HG02973 (cell line): ENCODE results near the gene CCDC121.
A peak's percentile ranks its signal among the peaks of the same experiment; 100 is the strongest.

Experiments used
- ATAC-seq: cut with Tn5 transposase; IDR thresholded peaks from one replicate; pipeline ENCODE4 v1.9.1; 2021; ENCODE audit warnings: moderate library complexity; ENCODE audit not compliant: unreplicated experiment

CCDC121 gene, protein sequence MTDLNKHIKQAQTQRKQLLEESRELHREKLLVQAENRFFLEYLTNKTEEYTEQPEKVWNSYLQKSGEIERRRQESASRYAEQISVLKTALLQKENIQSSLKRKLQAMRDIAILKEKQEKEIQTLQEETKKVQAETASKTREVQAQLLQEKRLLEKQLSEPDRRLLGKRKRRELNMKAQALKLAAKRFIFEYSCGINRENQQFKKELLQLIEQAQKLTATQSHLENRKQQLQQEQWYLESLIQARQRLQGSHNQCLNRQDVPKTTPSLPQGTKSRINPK

DNA sequence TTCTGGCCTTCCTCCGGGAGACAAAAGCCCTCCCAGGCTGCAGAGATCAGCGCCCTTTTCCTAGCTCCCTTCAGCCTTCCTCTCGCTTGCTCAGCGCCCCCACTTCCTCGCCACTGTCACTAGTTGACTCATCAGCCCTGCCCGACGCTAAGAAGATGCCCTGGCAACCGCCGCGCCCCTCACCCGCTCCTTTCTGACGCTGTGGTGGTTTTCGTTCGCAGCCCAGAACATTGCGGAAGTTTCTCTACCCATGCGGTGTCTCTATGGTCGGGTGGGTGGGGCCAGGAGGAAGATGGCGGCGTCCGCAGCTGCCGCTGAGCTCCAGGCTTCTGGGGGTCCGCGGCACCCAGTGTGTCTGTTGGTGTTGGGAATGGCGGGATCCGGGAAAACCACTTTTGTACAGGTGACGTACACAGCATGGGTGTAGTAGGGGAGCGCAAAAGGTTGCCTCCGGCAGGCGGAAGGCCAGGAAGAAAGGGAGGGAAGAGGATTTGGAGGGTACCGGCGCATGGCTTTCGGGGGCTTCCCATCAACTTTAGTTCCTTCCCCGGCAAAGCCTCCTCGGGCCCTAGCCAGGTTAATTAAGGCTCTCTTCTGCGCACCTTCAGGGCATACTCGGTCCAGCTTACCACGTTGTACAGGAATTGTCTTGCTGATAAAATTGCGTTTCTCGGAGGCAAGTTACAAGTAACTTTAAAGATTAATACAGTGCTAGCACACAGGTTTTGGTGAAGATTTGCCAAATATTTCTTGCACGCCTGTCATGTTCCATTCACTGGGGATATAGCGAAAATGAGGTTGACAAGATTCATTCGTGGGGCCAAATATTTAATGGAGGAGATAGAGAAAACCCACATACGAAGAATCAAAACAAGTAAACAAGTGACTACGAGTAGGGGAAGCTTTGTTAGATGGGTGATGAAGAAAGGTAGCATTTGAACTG lies at the start of gene CCDC121, which contains the start of gene GPN1:
TSS of gene CCDC121 (minus strand) at position 246 of the 943 bp plus-strand sequence. CDS start 1,213 bp downstream, outside the sequence.
TSS of gene GPN1 (plus strand) at position 284 of the 943 bp plus-strand sequence. CDS start at position 293, 9 bp downstream.
- ATAC-seq: peak; percentile 95

DNA sequence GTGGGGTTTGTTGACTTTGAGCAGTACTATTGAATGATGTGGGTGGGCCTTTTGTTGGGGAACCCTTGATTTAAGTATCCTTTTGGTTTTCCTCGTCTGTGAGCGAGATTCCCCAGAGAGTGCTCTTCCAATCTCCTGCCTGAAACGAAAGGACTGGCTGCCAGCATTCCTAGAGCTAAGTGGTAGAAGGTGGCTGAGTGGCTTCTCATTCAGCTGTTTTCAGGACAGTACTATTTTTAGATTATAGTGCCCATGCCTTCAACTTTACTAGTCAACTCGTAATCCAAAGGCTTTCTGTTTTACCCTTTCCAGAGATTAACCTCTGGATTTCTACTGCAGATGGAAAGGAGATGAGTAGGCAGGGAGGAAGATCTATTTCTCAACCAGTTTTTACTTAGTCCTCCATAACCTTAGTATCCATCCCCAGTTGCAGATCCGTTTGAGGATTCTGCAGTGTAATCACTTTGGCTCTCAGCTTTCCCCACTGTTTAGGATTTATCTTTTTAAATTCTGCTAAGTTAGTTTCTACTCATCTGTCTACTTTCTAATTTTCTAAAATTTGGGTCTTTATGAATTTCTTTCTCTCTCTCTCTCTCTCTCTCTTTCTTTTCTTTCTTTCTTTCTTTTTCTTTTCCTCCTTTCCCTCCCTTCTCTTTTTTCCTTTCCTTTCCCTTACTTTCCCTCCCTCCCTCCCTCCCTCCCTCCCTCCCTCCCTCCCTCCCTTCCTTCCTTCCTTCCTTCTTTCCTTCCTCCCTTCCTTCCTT lies 44.1 kb upstream of the CCDC121 start:
- no peak for ATAC-seq

DNA sequence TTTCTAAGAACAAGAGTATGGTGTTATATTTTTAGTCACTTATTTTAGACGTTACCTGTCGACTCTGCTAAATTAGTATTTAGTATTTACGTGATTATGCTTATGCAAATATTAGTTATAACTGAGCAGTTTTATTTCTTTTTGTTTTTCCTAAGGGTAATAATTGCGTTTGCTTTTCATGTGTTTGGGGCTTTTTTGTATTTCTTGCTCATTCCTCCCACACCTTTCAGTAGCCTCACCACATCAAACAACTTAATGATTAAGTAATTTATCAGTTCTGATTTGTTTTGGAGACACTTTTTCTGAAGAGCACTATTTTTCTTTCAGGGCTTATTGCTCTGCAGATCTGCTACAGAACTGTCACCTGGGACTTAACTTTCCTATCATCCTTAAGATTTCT lies 42.4 kb upstream of the CCDC121 start:
- ATAC-seq: no peak

DNA sequence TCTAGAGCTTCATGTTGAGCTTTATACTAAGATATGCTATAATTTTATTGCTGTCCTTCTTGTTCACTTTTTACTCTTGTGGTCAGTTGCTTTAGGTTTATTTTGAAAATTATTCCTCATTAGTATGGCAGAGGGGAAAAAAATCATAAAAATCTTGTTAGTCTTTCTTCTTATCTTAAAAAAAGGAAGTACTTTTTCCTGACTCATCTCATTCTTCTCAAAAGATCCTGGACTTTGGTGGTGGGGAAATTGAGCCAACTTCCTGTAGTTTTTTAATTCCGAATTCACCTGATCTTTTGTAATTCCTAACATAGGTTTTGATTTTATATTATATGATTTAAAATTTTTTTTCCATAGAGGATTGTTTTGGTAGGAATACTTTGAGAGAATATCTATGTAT lies 38.6 kb upstream of the CCDC121 start:
- no peak for ATAC-seq

DNA sequence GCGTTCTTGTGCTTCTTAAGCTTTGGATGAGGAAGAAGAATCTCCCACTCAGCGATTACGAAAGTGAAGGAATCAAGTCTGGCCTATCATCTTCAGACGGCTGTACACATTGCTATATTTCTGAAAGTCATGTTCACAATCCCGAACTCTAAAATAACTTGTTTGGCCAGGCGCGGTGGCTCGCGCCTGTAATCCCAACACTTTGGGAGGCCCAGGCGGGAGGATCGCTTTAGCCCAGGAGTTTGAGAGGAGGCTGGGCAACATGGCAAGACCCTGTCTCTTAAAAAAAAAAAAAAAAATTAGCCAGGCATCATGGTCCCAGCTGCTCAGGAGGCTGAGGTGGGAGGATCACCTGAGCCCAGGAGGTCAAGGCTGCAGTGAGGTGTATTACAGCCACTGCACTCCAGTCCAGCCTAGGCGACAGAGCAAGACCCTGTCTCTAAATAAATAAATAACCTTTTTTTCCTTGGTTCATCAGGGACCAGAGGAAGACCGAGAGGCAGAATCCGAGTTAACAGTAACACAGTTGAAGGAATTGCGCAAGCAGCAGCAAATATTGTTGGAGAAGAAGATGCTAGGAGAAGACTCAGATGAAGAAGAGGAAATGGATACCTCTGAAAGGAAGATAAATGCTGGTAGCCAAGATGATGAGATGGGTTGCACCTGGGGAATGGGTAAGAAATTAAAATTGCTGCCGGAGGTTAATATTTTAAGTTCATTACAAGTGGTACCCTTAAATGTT lies 36.0 kb upstream of the CCDC121 start:
- ATAC-seq: no peak

DNA sequence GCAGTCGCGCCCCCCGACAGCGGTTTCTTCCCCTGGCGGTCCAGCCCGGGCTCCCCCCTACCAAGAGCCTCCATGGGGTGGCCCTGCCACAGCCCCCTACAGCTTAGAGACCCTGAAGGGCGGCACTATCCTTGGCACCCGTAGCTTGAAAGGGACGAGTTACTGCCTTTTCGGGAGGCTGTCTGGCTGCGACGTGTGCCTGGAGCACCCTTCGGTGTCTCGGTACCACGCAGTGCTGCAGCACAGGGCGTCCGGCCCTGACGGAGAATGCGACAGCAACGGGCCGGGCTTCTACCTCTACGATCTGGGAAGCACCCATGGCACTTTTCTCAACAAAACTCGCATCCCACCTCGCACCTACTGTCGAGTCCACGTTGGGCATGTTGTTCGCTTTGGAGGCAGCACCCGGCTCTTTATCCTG lies 35.4 kb upstream of the CCDC121 start:
- ATAC-seq: no peak

DNA sequence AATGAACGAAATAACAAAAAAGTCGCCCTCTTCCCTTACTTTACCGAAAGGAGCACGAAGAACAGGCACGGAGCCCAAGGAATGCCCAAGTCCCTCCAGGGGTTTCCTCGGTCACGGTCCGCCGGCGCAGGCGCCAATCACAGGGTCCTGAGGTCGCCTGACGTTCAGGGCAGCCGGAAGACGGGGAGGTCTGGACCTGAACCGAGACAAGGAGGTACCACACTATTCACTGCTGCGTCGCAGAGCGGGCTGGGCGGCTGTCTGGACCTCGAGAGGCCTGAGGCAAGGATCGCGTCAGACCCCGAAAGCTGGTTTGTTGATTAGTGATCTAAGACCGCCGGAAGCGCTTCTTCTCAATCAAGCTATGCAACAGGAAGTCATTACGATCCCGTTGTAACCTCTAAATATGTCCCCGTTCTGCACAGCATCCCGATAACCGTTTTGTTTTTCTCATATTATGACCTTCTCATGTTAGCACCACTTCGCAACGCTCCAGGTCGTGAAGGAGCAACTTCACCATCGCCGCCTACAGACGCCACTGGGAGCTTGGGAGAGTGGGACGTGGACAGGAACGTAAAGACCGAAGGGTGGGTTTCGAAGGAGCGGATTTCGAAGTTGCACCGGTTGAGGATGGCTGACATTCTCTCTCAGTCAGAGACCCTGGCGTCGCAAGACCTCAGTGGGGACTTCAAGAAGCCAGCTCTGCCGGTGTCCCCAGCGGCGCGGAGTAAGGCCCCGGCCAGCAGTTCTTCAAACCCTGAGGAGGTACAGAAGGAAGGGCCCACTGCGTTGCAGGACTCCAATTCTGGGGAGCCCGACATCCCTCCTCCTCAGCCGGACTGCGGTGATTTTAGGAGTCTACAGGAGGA lies 34.7 kb upstream of the CCDC121 start, which contains the start of the genes SLC4A1AP and SUPT7L:
TSS of gene SLC4A1AP (plus strand) at position 605 of the 869 bp plus-strand sequence. CDS start at position 631, 26 bp downstream.
TSS of gene SUPT7L (minus strand) at position 330 of the 869 bp plus-strand sequence. CDS start 1,422 bp downstream, outside the sequence.
- peak; percentile 63 for ATAC-seq

DNA sequence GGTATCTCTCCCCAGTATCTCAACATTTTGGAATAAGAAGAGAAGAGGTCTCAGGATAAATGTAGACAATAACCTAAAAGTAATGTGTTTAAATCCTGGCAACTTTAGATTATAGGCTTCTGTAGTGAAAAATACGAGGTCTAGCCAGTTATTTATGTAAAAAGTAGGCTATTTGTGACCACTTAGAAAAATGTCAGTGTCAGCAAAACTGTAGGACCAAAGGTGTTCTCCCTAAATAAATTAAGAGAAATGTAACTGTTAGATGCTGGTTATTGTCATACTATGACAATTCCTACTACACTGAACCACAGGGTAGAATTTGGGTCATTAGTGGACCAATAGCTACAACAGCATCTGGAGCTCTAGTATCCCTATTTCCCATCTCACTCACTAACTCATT lies 32.6 kb upstream of the CCDC121 start:
- ATAC-seq: no peak

DNA sequence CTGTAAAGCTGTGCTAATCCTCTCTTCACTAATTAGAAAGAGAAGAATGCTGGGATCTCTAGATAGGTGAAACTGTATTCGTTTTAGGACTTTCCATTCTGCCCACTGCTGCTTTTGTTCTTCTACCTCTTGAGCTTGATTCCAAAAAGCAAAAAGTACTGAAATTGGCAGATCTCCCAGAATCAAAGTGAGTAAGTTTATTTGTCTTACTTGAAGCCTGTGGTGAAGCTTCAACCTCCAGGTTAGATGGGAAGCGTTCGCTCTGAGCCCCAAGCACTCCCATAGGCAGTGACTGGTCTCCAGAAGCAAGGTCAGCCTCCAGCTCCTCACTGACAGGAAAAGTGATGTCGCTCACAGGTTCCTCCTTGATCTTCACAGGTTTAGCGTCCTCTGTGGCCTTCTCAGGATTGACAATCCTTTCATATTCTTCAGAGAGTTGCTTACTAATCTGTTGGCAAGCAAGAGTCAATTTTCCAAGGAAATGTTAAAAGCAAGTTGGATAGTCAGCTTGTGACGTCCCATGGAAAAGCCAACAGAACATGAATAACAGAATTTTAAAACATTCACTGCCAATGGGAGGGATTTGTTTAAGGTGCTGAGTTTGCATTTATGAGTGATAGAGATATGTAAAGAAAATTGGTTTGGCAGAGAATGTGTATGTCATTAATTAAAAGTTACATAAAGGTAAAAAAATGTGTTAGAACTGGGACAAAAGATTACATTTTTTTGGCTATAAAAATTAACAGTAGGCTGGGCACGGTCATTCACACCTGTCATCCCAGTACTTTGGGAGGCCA lies 26.5 kb upstream of the CCDC121 start:
- no peak for ATAC-seq

DNA sequence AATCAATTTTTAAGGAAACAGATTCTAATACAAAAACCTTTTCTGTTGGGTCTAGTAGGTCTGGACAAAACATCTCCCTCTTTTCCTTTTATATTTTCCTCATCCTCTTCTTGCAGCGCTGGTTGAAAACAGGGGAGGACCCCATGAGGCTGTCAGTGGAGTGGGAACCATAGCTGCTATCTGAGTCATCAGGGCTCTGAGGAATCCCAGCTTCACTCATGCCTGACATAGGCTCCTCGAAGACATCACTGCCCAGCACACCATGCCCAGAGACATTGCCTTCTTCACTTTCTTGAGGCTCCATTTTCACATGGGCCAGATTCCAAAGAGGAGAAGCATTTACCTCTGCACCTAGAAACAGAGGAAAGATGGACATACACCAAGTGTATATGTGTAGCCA lies 24.6 kb upstream of the CCDC121 start:
- ATAC-seq: no peak

DNA sequence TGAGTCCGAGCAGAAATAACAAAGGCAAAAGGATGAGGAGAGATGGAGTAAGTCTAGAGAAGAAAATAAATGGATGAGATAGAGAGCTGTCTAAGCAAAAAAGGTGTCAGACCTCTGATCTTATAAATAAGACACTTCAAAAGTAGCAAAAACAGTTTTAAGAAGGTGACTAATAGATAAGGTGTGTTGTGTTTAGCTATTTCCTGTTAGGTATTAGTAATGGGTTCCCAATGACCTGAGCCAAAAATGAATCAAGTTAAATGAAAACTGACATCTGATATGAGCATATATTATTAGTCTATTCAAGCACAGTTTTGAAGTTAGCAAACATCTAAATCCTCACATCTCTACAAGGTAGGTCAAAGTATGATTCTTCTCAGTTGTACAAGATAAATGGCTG lies 24.0 kb upstream of the CCDC121 start:
- ATAC-seq: no peak

DNA sequence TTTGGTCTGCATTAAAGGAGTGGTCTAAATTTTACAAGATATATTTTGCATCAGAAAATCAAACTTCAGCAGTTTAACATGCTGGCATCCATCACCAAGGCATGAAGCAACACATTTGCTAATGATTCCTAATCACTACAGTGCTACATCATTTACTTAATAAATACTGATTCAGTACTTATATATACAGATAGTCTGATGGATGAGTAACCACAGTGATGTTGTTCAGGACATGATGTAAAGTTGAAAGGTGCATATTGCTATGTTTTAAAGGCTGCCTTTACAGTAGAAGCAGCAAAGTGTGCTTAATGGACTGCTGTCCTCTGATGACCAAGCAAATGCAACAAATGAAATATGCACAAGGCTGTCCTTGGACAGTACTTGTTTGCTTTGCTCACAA lies 23.5 kb upstream of the CCDC121 start:
- ATAC-seq: no peak

DNA sequence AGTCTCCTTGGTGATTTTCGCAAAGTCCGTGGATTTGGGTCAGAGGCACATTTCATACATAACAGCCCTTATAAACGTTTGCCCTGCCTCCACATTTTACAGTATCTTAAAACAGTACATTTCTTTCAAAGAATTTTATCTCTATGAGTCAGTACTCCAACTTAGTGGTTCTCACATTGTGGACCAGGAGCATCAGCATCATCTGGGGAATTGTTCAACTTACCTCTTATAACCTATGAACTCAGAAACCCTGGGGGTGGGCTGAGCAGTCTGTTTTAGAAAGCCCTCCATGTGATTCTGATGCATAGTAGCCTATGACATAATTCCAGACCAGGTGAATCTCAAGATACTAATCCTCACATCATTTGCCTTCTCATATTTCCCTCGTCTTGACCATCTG lies 22.2 kb upstream of the CCDC121 start:
- no peak for ATAC-seq

DNA sequence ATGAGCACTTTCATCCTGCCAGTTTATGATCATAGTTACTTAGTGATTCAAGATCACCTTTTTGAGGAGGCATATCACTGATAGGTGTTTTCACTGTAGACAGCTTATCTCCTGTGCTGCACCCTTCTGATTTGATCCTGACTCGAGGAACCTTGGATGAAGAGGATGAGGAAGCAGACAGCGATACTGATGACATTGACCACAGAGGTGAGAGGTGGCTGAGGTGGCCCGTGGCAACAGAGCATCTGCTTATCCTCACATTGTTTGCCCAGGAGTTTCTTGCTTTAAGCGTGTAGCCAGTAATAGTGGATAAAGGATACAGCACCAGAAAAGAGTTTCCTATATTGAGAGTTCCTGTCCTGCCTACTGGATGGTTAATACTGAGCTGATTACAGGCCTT lies 18.9 kb upstream of the CCDC121 start:
- no peak for ATAC-seq

DNA sequence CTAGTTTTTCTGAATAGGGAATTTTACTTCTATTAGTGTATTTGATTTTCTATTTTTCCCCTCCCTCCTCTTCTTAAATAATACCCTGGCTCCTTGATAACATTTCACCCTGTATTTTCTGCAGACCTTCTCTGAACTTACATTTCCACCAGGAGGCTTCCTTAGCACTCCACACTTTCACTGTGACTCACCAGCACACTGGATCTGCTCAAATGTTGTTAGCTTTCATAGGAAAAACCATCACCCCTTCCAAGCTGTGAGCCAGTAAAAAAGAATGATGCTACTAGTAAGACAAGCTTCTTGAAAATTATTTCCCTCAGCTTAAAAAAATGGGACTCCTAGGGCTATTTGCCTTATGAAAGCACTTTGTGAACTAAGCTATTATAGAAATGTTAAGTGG lies 18.5 kb upstream of the CCDC121 start:
- ATAC-seq: no peak

DNA sequence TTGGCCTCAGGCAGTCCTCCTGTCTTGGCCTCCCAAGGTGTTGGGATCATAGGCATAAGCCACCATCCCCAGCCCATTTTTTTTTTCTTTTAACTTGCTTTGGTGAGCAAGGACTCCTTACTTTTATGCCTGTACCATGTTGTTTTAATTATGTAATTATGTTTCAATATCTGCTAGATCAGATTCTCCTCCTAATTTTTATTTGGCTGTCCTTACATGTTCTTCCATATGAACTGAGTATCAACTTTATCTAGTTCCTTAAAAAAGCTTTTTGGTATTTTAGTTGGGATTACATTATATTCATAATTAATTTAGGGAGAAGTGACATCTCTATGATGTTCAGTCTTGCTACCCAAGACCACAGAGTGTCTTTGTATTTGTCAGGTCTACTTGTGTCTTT lies 16.4 kb upstream of the CCDC121 start:
- ATAC-seq: no peak

DNA sequence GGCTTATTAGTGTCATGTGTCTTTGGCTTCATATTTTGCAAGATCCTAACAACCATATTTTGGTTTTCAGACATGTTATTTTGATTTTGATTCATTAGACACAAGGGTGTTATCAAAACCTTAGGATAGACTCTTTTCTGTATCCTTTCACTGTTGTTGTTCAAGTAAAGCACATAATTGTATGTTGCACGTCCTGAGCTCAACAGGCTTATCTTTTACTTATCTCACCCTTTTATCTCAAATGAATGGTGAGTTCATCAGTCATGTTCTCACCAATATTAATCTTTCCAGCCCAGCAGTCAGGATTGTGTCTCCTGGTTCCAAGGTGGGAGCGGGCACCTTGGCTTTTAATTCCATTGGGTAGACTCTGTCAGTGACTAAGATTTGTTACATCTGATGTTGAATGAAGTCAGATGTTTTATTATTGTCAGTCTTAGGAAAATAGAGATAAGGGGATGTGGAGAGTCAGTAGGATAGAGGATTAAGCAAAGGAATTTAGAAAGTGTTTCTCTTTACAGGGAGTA lies 12.0 kb upstream of the CCDC121 start:
- no peak for ATAC-seq

DNA sequence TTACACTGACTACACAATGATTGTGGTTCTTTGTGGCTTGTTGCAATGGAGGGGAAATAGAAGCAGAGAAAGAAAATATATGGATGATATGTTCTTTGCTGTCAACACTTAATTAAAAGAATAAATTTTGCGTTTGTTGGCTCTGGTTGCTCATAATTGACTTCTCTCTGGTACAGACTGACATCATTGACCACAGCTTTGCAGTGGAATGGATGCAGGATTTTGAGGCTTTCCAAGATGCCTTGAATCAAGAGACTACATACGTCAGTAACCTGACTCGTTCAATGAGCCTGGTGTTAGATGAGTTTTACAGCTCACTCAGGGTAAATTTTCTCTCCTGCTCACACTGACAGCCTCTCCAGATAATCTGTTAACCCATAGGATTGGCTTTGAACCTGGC lies 9.9 kb upstream of the CCDC121 start:
- ATAC-seq: no peak
